ENCODE data around the gene CDKN2A.

CDKN2A gene

DNA sequence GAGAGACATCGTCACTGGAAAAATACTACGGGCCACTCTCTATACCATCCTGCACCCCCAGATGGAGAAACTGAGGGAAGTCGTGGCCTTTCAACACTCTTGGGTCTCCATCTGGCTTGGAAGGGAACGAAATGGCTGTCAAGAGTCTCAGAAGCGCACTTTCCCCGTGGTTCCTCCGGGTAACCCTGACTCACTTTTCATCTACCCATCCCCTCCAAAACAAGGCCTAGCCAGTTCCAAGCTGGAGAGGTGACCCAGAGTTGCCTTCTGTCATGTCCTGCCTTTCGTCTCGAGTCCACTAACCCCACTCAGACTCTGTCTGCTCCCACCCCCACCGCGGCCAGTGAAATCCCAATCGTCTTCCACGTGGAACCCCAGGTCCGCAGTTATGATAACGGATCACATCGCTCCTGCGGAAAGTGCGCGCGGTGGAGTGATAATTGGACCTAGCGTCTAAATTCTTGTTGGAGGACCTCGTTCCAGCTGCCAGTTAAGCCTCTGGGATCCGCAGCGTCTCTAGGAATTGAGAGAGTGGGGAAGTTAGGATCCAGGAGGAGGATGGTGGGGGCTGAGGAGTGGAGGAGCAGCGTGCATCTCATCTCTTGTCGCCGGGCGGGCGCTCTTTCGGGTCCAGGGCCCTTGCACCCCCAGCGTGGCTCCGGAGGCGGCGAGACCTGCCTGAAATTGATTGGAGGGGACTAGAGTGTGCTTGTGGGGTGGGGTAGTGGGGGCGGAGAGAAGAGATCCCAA lies 4.6 kb downstream of the CDKN2A start:
- no peak overlapping the region for H3K9ac ChIP-seq (ENCODE audit: low read length)
- peak overlapping the region; percentile 49 for H3K4me3 ChIP-seq (ENCODE audit: low read length)
- no peaks in the 10 kb centered on the region for H3K9me3 ChIP-seq (ENCODE audit: control insufficient read depth, low read depth, low read length)
- H3K36me3 ChIP-seq (ENCODE audit: control insufficient read depth, low read depth, low read length) = no peaks in the 10 kb centered on the region
- no peak overlapping the region for H3K27ac ChIP-seq (ENCODE audit: low read length)
- H3K27me3 ChIP-seq (ENCODE audit: control insufficient read depth, insufficient read depth, low read length) = peaks cover 99% of the 10 kb centered on the region
- peaks cover 18% of the 10 kb centered on the region for H3K4me1 ChIP-seq (ENCODE audit: control insufficient read depth, low read depth, low read length)

DNA sequence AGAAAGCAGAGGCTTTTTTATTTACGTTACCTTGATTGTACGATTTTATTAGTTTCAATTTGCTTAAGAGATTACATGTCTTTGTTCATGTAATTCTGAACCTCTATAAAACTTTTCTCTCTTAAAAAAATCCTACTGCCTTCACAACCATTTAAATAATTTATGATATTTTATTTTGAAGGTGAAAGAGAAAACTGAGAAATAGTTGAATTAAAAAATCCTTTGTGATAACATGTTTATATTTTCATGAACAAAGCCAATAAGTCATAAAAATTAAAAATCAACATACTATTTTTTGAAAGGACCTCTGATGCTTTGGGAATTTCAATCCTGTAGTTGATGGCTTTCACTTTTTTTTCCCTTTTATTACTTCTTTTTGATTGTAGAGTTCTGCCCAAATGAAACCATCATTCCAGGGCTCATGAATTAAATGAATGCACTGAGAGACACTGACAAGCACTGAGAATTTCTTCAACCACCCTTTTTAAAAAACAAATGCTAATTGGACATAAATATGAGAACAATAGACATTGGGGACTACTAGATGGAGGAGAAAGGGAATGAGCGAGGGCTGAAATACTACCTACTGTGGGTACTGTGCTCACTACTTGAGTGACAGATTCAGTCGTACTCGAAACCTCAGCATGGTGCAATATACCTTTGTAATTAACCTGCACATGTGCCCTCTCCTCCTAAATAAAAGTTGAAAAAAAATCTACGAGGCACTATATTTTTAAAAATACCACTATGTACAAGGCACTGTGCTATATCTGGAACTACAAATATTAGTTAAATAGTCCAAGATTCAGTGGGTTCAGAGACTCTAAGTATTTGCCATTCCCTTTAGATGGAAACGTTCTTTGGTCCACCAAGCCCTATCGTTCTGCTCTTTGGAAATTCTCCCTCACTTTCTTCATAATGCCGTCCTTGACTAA lies 5.9 kb downstream of the CDKN2A start:
- H3K4me3 ChIP-seq (ENCODE audit: low read length) = no peak overlapping the region
- H3K9me3 ChIP-seq (ENCODE audit: control insufficient read depth, low read depth, low read length) = no peaks in the 10 kb centered on the region
- no peak overlapping the region for H3K27ac ChIP-seq (ENCODE audit: low read length)
- H3K27me3 ChIP-seq (ENCODE audit: control insufficient read depth, insufficient read depth, low read length) = peaks cover 100% of the 10 kb centered on the region
- no peaks in the 10 kb centered on the region for H3K36me3 ChIP-seq (ENCODE audit: control insufficient read depth, low read depth, low read length)
- peaks cover 11% of the 10 kb centered on the region for H3K4me1 ChIP-seq (ENCODE audit: control insufficient read depth, low read depth, low read length)
- H3K9ac ChIP-seq (ENCODE audit: low read length) = no peak overlapping the region

DNA sequence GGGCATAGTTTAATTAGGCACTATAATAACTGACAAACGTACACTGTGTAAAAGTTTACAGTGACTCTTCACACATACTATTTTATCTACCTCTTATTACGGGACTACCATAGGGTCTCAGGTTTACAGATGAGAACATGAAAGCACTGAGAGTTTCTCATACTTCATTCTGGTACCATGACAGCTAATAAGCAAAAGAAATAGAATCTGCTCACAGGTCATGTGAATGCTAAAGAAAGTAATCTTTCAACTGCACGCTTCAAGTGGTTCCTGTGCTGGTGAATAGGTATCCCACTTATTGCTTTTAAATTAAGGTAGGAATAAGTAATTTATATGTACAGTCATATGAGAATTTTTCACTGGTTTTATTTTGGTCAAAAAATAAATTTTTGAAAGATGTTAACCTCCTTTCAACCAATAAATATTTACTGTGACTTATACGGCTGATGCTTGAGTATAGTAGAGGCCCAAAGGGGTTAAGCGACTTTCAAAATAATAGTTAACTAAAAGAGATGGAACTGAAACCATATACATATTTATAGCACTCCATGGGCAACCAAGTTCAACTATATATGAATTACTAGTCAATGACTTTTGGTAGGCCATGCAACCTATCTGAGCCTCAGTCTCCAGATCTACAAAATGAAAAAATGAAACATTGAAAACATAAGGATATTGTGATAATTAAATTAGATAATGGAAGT lies 8.1 kb downstream of the CDKN2A start:
- Histone ChIP-seq H3K27ac (ENCODE audit: low read length) (no peak overlapping the region), H3K27me3 (ENCODE audit: control insufficient read depth, insufficient read depth, low read length) (peaks cover 100% of the 10 kb centered on the region), H3K36me3 (ENCODE audit: control insufficient read depth, low read depth, low read length) (no peaks in the 10 kb centered on the region), H3K4me3 (ENCODE audit: low read length) (no peak overlapping the region), H3K9ac (ENCODE audit: low read length) (no peak overlapping the region), H3K9me3 (ENCODE audit: control insufficient read depth, low read depth, low read length) (no peaks in the 10 kb centered on the region), H3K4me1 (ENCODE audit: control insufficient read depth, low read depth, low read length) (peaks cover 6% of the 10 kb centered on the region)

DNA sequence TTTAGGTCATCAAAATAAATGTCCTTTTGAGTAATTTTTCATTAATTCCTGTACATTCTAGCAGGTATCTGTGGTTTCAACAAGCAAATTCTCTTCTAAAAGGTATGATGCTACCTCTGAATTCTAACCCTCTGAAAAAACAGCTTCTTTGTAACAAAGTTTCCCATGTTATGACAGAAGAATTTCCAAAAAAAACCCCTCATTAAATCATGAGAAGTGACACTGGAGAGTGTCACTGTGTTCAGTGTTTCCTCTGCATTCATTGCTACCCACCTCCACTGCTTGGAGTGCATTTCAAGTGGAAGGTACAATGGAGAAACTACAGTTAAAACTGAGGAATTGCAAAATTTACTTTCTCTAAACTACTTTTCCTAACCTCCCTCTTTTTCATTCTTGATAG lies 10.1 kb downstream of the CDKN2A start:
- Histone ChIP-seq H3K27ac (ENCODE audit: low read length) (no peak overlapping the region), H3K9me3 (ENCODE audit: control insufficient read depth, low read depth, low read length) (no peaks in the 10 kb centered on the region), H3K27me3 (ENCODE audit: control insufficient read depth, insufficient read depth, low read length) (peaks cover 96% of the 10 kb centered on the region), H3K4me3 (ENCODE audit: low read length) (no peak overlapping the region), H3K4me1 (ENCODE audit: control insufficient read depth, low read depth, low read length) (no peaks in the 10 kb centered on the region), H3K36me3 (ENCODE audit: control insufficient read depth, low read depth, low read length) (no peaks in the 10 kb centered on the region), H3K9ac (ENCODE audit: low read length) (no peak overlapping the region)

DNA sequence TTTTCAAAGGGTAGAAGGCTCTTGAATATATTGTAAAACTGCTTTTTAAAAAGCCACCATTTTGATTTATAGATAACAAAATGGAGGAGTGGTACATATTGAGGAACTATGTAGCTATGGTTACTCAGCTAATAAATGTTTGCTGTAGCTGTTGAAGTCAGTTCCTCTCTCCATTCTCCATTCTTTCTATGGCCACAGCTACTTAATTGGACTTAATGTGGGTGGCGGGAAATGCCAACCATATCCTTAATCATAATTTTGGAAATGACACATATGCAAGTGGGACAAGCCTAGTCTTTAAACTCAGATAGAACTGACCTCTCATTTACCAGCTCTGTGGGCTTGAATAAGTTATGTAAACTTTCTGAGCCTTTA lies 10.6 kb downstream of the CDKN2A start:
- Histone ChIP-seq H3K4me3 (ENCODE audit: low read length) (no peak overlapping the region), H3K27ac (ENCODE audit: low read length) (no peak overlapping the region), H3K36me3 (ENCODE audit: control insufficient read depth, low read depth, low read length) (no peaks in the 10 kb centered on the region), H3K4me1 (ENCODE audit: control insufficient read depth, low read depth, low read length) (no peaks in the 10 kb centered on the region), H3K9ac (ENCODE audit: low read length) (no peak overlapping the region), H3K27me3 (ENCODE audit: control insufficient read depth, insufficient read depth, low read length) (peaks cover 96% of the 10 kb centered on the region), H3K9me3 (ENCODE audit: control insufficient read depth, low read depth, low read length) (no peaks in the 10 kb centered on the region)

DNA sequence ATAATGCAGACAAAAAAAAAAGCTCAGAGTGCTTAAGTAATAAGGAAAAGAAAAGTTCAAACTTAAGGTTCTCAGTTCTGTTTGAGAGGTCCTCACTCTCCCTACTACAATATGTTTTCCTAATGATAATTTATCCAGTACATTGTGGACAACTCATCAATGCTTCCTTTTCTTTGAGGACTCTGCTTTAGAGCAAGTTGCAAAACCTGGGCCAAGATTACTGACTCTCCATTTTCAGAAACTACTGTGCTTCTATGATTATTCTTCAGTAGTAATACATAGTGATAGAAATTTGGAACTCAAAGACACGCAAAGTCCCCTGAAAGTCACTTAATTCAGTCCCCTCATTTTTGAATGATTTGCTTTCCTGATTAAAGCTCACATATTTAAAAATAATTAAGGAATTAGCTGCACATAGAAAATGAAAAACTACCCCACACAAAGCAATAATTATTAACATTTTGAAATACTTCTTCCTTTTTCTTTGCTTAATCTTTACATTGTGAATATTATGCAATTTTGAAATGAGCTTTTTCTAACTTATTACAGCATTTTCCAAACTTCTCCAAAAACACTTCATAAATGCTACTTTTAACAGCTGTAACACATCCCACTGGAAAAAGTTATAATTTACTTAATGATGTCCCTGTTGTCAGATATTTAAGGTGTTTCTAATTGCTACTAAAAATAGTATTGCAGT lies 11.2 kb downstream of the CDKN2A start:
- Histone ChIP-seq H3K27ac (ENCODE audit: low read length) (no peak overlapping the region), H3K27me3 (ENCODE audit: control insufficient read depth, insufficient read depth, low read length) (peaks cover 96% of the 10 kb centered on the region), H3K36me3 (ENCODE audit: control insufficient read depth, low read depth, low read length) (no peaks in the 10 kb centered on the region), H3K9ac (ENCODE audit: low read length) (no peak overlapping the region), H3K9me3 (ENCODE audit: control insufficient read depth, low read depth, low read length) (no peaks in the 10 kb centered on the region), H3K4me3 (ENCODE audit: low read length) (no peak overlapping the region), H3K4me1 (ENCODE audit: control insufficient read depth, low read depth, low read length) (no peaks in the 10 kb centered on the region)

DNA sequence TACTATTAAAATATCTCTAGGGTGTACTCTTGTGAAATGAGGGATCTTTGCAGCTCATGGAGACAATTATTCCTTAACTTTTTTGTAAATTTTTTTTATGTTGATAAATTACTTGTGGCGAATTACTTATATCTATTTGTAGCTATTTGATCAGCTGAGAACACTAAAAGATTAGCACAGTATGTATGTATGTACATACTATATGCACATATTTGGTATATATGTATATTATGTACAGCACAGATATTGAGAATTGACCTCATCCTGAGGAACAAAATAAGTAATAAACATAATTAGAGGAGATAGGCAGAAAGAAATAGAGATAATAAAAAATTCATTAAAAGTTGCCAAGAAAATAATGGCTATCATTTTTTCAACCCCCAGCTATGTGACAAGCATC lies 11.8 kb downstream of the CDKN2A start:
- no peaks in the 10 kb centered on the region for H3K9me3 ChIP-seq (ENCODE audit: control insufficient read depth, low read depth, low read length)
- no peaks in the 10 kb centered on the region for H3K36me3 ChIP-seq (ENCODE audit: control insufficient read depth, low read depth, low read length)
- H3K4me1 ChIP-seq (ENCODE audit: control insufficient read depth, low read depth, low read length) = no peaks in the 10 kb centered on the region
- H3K4me3 ChIP-seq (ENCODE audit: low read length) = no peak overlapping the region
- H3K27me3 ChIP-seq (ENCODE audit: control insufficient read depth, insufficient read depth, low read length) = peaks cover 96% of the 10 kb centered on the region
- no peak overlapping the region for H3K9ac ChIP-seq (ENCODE audit: low read length)
- no peak overlapping the region for H3K27ac ChIP-seq (ENCODE audit: low read length)

DNA sequence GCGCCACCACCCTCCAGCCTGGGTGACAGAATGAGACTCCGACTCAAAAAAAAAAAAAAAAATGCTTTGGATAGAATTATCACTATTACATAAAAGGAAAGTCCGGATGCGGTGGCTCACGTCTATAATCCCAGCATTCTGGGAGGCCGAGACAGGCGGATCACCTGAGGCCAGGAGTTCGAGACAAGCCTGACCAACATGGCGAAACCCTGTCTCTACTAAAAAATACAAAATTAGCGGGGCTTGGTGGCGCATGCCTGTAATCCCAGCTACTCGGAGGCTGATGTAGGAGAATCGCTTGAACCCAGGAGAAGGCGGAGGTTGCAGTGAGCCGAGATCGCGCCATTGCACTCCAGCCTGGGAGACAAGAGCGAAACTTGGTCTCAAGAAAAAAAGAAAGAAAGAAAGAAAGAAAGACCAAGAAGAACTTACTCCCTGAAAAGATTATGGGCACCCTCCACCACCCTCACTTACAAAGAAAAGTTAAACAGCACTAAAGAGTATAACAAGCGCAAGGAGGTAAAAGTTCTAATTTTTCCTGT lies 17.8 kb downstream of the CDKN2A start:
- Histone ChIP-seq H3K9me3 (ENCODE audit: control insufficient read depth, low read depth, low read length) (peaks cover 3% of the 10 kb centered on the region), H3K36me3 (ENCODE audit: control insufficient read depth, low read depth, low read length) (no peaks in the 10 kb centered on the region), H3K9ac (ENCODE audit: low read length) (no peak overlapping the region), H3K4me1 (ENCODE audit: control insufficient read depth, low read depth, low read length) (peaks cover 3% of the 10 kb centered on the region), H3K4me3 (ENCODE audit: low read length) (no peak overlapping the region), H3K27ac (ENCODE audit: low read length) (no peak overlapping the region), H3K27me3 (ENCODE audit: control insufficient read depth, insufficient read depth, low read length) (peaks cover 96% of the 10 kb centered on the region)

DNA sequence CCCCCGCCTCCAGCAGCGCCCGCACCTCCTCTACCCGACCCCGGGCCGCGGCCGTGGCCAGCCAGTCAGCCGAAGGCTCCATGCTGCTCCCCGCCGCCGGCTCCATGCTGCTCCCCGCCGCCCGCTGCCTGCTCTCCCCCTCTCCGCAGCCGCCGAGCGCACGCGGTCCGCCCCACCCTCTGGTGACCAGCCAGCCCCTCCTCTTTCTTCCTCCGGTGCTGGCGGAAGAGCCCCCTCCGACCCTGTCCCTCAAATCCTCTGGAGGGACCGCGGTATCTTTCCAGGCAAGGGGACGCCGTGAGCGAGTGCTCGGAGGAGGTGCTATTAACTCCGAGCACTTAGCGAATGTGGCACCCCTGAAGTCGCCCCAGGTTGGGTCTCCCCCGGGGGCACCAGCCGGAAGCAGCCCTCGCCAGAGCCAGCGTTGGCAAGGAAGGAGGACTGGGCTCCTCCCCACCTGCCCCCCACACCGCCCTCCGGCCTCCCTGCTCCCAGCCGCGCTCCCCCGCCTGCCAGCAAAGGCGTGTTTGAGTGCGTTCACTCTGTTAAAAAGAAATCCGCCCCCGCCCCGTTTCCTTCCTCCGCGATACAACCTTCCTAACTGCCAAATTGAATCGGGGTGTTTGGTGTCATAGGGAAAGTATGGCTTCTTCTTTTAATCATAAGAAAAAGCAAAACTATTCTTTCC lies 19.3 kb downstream of the CDKN2A start:
- Histone ChIP-seq H3K9me3 (ENCODE audit: control insufficient read depth, low read depth, low read length) (peaks cover 3% of the 10 kb centered on the region), H3K4me1 (ENCODE audit: control insufficient read depth, low read depth, low read length) (peaks cover 9% of the 10 kb centered on the region), H3K9ac (ENCODE audit: low read length) (no peak overlapping the region), H3K4me3 (ENCODE audit: low read length) (peak overlapping the region; percentile 59), H3K27me3 (ENCODE audit: control insufficient read depth, insufficient read depth, low read length) (peaks cover 100% of the 10 kb centered on the region), H3K27ac (ENCODE audit: low read length) (no peak overlapping the region), H3K36me3 (ENCODE audit: control insufficient read depth, low read depth, low read length) (no peaks in the 10 kb centered on the region)

DNA sequence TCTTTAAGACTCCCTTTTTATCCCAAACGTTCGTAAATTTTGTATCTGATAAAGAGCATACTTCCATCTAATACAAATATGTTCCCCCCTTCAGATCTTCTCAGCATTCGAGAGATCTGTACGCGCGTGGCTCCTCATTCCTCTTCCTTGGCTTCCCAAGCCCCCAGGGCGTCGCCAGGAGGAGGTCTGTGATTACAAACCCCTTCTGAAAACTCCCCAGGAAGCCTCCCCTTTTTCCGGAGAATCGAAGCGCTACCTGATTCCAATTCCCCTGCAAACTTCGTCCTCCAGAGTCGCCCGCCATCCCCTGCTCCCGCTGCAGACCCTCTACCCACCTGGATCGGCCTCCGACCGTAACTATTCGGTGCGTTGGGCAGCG lies 19.9 kb downstream of the CDKN2A start:
- Histone ChIP-seq H3K27me3 (ENCODE audit: control insufficient read depth, insufficient read depth, low read length) (peaks cover 100% of the 10 kb centered on the region), H3K27ac (ENCODE audit: low read length) (no peak overlapping the region), H3K4me3 (ENCODE audit: low read length) (peak overlapping the region; percentile 59), H3K9me3 (ENCODE audit: control insufficient read depth, low read depth, low read length) (peaks cover 3% of the 10 kb centered on the region), H3K9ac (ENCODE audit: low read length) (no peak overlapping the region), H3K36me3 (ENCODE audit: control insufficient read depth, low read depth, low read length) (no peaks in the 10 kb centered on the region), H3K4me1 (ENCODE audit: control insufficient read depth, low read depth, low read length) (peaks cover 11% of the 10 kb centered on the region)
